GM18867 (cell line): ENCODE data around the gene GCC1.
A peak's percentile ranks its signal among the peaks of the same experiment; 100 is the strongest.

ENCODE experiments used
- ATAC-seq: cut with Tn5 transposase; IDR thresholded peaks from one replicate; pipeline ENCODE4 v1.9.1; 2021; ENCODE audit warnings: mild to moderate bottlenecking, moderate library complexity; ENCODE audit not compliant: unreplicated experiment

Gene GCC1, protein sequence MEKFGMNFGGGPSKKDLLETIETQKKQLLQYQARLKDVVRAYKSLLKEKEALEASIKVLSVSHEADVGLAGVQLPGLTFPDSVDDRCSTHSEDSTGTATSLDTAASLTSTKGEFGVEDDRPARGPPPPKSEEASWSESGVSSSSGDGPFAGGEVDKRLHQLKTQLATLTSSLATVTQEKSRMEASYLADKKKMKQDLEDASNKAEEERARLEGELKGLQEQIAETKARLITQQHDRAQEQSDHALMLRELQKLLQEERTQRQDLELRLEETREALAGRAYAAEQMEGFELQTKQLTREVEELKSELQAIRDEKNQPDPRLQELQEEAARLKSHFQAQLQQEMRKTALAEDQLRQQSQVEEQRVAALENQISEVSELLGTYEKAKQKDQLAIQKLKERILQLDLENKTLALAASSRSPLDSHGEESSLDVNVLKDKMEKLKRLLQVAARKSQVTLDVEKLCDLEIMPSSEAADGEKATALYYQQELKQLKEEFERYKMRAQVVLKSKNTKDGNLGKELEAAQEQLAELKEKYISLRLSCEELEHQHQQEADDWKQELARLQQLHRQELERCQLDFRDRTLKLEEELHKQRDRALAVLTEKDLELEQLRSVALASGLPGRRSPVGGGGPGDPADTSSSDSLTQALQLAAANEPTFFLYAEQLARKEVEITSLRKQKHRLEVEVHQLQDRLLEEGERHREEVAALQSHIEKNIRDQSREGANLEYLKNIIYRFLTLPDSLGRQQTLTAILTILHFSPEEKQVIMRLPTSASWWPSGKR

DNA sequence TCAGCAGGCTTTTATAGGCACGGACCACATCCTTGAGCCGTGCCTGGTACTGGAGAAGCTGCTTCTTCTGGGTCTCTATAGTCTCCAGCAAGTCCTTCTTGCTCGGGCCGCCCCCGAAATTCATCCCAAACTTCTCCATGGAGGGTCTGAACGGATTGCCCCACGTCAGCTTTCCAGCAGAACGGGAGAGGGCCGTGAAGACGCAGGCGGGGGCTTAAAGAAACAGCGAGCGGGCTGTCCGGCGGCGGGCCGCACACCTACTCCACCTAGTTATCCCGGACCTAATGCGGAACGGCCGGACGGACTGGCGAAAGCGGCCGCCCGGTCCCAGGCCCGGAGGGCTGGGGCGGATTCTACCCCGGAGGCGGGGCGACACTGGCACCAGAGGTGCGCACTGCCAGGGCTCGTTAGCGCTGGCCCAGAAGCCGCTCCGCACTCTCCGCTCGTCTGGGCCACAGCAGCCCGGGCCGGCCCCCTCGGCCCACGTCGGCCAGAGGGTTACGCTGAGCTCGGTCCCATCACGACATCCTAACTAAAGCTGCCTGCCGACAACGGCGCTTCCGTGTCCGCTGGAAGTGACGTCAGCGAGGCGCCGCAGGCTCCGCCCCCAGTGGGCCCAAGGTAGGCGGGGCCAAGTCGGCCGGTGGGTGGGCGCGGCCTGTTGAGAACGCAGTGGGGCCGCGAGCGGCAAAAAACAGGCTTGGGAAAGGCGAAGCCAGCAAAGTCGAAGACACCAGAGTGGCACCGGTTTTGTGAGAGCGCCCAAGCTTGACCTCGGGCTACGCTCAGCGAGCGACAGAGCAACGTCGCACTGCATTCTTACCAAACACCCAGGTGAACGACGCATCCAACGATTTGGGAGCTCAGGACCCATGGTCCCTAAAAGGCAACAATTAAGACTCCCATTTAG is at the start of gene GCC1:
Gene GCC1, minus strand, starts transcription at position 553 of the 910 bp plus-strand sequence. Its CDS starts 414 bp downstream, at position 139.
- ATAC-seq: peak; percentile 78

GRCh38 chr7:127632276-127632910 is 47.0 kb upstream of the GCC1 start:
- ATAC-seq: no peak

- peak; percentile 74 for ATAC-seq
Observed at GRCh38 chr7:127629268-127629854, 44.0 kb upstream of the GCC1 start.

GRCh38 chr7:127628445-127628844 is 43.0 kb upstream of the GCC1 start:
- ATAC-seq: no peak

GRCh38 chr7:127625331-127625730 is 39.9 kb upstream of the GCC1 start:
- no peak for ATAC-seq

DNA sequence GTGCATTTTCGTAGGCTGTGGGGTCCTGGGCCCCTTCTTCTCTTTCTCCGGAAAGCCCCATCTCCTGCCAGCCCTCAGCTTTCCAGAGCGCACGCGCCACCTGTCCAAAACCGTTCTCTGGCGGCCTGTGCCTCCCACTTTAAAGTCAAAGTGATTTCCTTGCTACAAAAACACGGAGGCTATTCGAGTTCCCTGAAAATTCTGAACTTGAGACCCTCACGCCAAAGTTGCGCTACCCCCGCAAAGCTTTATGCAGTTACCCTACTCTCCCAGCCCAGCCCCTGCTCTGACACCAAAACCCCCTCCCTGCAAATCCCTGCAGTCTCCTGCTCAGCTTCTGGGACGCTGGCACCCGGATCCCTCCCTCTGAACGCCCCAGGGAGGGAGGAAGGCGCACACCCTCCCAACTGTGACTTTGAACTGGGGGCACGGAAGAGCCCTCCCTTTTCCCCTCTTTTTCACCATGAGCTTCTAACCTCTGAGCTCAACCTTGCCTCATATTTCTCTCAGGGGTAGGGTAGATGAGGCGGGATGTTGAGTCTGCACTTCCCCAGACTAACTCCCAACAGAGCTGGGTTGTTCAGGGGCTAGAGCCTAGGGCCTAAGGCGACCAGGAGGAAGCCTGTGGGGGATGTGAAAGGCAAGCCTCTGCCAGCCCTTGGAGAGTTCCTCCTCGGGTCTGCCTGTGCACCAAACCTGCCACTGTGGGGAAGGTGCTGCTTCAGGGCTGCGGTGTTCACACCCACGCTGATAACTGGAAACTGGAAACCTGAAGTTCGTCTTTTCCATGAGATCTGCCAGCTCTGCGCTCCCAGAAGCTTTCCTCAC is 35.2 kb upstream of the GCC1 start:
- peak; percentile 51 for ATAC-seq

GRCh38 chr7:127619681-127620405 is 34.4 kb upstream of the GCC1 start:
- ATAC-seq: no peak

GRCh38 chr7:127618775-127619174 is 33.4 kb upstream of the GCC1 start:
- no peak for ATAC-seq

DNA sequence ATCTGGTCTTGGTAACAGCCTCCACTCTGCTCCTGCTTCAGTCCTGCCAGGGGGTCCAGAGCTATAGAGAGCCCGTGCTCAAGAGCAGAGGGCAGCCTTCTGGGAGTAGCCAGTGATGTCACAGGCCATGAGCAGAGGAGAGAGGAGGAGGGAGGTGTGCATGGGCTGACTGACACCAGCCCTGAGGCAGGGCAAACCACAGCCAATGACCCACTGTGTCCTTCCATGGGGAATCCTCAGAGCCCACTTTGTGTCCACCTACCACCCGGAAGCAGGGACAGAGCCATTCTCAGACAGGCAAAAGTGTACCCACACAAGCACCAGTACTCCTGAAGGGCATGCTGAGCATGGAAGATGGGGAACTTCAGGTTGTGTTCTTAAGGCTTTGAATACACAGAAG is 32.6 kb upstream of the GCC1 start, which contains the start of gene PAX4:
Gene PAX4, minus strand, starts transcription at position 101 of the 400 bp plus-strand sequence. CDS start 2,214 bp downstream, outside the sequence.
- ATAC-seq: no peak

- ATAC-seq: no peak
Observed at GRCh38 chr7:127616724-127617123, 31.3 kb upstream of the GCC1 start.

DNA sequence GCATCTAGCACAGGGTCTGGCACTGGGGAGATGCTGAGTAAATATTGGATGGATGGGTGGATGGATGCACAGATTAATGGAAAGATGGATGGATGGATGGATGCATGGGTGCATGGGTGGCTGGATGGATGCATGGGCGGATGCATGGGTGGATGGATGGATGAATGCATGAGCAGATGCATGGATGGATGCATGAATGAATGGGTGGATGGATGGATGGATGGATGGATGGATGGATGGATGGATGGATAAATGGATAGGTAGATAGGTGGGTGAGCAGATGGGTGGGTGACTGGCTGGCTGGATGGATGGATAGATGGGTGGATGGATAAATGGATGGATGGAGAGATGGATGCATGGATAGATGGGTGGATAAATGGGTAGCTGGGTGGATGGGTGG is 26.9 kb upstream of the GCC1 start:
- ATAC-seq: no peak

- no peak for ATAC-seq
Observed at GRCh38 chr7:127609297-127609696, 23.9 kb upstream of the GCC1 start.

DNA sequence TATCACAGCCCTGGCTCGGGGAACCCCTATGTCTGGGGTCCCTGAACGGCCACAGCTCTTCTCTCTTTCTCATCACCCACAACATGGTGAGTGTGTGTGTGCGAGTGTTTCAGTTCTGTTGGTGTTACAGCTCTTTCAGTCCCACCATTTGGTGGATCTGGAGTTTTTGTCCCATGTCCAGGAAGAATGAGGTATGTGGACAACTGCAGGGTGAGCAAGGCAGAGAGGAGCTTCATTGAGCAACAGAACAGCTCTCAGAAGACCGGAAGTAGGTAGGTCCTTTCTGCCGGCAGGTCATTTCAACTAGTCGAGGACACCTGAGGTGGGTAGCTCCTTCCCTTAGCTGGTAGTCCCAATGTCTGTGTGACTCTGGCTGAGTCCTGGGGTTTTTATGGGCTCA is 23.1 kb upstream of the GCC1 start:
- ATAC-seq: no peak

- no peak for ATAC-seq
Observed at GRCh38 chr7:127600885-127601284, 15.5 kb upstream of the GCC1 start.

- no peak for ATAC-seq
Observed at GRCh38 chr7:127598318-127598717, 12.9 kb upstream of the GCC1 start.

DNA sequence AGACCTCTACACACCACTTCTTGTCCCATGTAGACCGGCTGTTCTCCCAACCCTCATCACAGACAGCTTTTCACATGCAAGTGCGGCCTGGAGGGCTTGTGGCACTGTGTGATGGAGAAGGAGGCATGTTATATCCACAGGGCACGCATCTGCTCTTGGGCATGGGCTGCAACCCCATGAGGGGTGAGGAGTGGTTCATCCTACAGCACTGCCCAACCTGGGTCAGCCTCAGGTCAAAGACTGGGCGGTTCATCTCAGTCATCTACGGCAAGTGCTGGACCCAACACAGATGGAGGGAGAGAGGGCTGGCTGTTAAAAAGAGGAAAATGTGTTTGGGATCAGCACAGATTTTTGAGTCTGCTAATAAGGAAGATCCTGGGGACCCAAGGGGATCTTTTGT is 10.3 kb upstream of the GCC1 start:
- ATAC-seq: no peak

GRCh38 chr7:127594490-127594889 is 9.1 kb upstream of the GCC1 start:
- ATAC-seq: no peak

GRCh38 chr7:127592550-127592949 is 7.2 kb upstream of the GCC1 start:
- no peak for ATAC-seq

- no peak for ATAC-seq
Observed at GRCh38 chr7:127591591-127591990, 6.2 kb upstream of the GCC1 start.
